NCI-H1417 (cell line): ENCODE data around the gene FOXN1.

Experiments used
- DNase-seq, 3 experiments: peaks; one replicate each; lab custom pipeline; 2025; lab: John Stamatoyannopoulos, UW

FOXN1 gene

DNA sequence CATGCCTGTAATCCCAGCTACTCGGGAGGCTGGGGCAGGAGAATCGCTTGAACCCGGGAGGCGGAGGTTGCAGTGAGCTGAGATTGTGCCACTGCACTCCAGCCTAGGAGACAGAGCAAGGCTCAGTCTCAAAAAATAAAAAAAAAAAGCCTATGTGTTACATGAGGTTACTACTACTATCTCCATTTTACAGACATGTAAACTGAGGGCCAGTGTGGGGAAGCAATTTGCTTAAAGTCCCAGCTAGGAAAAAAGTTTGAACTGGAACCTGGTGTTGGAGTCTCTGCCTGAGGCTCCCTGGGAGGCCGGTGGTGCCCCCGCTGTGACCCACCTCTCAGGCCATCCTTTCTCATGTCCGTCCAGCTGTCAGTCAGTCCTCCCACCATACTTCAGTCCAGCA, 28.2 kb upstream of the FOXN1 start:
- DNase-seq: no peak

DNA sequence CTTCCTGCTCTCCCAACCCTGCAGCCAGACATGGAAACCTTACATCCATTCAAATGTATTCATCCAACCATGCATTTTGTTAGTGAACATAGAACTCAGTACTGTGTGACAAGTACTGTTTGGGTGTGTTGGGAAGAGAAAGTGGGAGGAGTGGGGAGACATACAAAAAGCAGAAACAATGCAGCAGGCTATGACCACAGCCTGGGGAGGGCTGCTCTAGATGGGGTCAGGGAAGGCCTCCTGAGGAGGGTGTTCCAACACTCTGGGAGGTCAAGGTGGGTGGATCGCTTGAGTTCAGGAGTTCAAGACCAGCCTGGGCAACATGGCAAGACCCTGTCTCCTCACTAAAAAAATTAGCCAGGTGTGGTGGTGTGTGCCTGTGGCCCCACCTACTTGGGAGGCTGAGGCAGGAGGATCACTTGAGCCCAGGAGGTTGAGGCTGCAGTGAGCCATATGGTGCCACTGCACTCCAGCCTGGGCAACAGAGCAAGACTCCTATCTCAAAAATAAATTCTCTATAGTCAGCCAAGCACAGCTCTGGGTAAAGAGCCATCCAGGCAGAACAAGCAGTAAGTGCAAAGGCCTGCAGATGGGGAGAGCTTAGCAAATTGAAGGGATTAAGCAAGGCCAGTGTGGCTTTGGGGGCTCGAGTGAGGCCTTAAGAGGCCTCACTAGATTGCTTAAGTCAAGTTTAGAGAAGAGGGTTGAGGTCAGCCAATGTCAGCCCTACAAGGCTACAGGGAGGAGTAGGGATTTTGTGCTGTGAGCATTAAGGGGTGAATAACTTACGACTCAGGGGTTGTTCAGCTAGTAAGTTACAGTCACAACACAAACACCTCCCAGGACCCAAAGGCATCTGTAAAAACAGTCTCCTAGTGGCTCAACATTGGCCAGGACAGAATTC, 27.2 kb upstream of the FOXN1 start:
- no peak for DNase-seq

- no peak for DNase-seq
Observed at GRCh38 chr17:28480278-28480677, 25.9 kb upstream of the FOXN1 start.

DNA sequence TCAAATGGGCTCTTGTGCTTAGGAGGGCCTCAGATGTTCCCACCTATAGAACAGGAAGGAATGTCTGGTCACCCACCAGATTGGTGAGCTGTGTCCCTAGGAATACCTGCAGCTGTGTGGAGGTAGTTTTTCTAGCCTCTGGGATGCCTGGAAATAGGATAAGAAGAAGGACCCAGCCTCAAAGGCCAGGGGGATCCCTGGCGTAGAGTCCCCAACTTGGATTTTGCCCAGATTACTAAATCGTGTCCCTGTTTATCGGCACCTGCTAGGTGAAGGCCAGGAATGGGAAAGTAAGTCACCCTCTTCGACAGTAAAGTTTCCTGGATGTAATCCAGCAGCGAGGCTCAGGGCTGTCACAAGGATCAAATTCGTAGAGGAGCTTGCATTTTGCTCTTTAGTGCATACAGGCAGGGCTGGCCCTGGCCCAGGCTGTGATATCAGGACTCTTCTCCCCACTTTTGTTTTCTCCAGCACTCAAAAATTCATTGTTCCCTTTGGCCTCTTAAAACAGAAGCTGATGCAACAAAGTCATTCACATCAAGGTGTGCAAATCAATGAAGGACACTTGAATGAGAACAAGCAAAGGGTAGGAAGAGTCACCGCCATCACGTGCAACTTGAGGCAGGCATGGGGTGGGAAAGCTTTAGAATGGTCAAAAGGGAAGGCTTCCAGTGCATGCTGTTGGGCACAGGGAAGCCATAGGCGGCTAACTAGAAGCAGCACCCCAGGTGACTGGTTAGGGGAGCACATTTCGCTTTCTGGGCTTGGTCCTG, 25.2 kb upstream of the FOXN1 start:
- peak in 1 of 3 experiments; percentile 74 for DNase-seq

DNA sequence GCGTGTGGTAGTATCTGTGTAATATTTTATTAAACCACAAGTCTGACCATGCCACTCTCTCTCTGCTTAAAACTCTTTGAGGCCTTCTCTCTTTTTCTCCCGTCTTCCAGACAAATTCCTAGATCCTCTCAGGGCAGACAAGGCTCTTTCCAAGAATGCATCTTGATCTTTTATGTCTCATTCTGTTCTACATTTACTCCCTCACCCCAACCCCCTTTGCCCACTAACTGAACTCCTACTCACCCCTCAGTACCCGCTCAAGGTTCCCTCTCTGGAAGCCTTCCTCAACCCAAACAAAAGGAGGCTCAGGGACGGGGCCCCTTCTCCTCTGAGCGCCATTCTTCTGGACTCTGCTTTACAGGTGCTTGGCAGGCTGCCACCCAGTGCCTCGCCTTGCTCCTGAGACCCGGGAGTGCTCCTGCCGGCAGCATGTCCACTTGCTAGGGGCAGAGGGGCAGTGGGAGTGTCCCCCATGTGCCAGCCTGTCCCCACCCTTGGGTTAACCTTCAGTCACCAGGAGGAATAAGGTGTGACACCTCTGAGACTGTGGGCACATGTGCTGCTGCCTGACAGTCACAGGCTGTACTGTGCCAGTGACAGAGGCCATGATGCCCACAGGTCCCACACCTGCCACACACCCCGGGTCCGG, 23.5 kb upstream of the FOXN1 start:
- DNase-seq: no peak

DNA sequence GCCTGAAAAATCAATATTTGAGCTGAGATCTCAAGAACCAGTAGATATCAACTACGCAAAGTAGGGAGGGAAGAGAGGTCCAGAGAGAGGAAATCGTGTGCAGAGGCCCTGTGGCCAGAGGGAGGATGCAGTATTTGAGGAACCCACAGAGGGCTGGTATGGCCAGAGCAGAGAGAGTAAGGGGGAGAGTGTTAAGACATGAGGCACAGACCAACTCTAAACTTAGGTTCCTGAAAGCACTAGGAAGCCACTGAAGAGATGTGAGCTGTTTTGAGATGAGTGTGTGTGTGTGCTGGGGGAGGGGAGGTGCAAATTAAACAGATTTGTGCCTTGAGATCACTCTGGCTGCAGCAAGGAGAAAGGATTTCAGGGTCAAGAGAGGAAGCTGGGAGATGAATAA, 21.9 kb upstream of the FOXN1 start:
- DNase-seq: no peak

DNA sequence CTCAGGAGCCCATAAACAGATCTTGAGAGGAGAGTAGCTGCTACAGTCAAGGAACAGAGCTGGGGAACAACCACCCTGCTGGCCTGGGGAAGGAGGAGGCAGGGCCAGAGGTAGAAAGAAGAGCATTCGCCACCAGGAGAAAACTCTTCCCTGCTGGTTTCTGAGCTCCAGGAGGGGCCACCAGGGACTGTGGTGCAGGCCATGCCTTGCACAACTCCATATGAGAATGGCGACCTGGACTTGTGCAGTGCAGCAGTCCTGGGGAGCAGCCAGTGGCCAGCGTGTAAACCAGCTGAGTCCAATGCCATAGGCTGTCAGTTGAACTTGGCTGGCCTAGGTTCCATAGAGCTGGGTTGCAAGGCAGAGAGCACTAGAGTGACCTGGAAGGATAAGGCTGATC, 21.1 kb upstream of the FOXN1 start:
- DNase-seq: no peak

DNA sequence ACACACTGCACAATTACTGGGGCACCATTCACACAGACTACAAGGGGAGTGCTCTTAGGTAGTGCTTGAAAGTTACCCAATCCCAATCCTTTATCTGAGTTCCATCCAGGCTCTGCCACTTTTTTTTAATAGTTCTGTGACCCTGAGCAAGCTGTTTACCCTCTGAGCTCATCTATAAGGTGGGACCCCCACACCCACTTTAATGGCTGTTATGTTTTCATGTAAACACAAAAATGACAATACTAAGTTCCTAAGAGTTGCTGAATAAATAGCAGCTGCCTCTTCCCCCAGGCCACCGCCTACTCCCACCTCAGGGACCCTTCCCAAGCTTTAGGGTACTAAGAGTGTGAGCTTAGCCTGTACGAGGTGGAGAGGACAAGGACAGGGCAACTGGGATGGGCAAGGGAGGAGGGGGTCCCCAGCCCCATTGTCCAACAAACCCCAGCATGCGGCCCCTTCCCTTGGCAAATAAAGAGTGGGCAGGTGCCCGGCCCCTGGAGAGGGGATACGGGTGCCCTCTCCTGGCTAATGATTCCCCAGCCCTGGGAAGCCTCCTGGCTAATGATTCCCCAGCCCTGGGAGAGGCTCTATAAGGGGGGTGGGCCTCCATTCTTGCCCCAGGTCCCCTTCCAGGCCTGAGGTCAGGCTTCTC, 18.1 kb upstream of the FOXN1 start:
- peak in 1 of 3 experiments; percentile 22 for DNase-seq

DNA sequence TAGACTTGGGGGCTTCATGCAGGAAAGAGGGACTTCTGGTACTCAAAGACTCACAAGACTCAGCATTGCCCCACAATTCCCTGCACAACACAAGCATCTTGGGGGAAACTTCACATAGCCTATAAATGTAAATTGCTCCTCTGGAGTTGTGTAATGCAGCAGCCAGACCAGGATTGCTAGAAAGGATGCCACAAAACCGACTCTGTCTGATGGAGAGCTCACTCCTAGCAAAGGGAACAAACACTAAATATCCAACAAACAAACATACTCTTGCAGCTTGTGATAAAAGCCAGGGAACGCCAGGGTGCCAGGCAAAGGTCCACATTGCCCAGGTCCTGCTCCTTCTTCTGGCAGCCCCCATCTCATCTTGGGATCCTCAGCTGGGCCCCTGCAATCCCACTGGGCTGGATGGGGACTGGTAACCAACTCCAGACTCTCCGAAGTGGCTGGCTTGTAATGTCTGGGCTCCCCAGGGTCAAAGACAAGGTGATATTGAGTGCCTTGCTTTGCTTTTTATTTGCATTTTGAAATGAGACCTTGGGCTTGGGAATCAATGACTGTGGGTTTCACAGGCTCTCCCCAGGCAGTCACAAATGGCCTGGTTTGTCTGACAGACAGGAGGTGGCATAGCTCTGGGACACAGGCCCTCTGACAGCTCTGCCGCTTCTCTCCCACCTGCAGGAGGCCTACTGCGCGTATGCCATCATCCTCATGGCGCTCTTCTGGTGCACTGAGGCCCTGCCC, 17.4 kb upstream of the FOXN1 start:
- DNase-seq: no peak

- no peak for DNase-seq
Observed at GRCh38 chr17:28491286-28491685, 14.9 kb upstream of the FOXN1 start.

DNA sequence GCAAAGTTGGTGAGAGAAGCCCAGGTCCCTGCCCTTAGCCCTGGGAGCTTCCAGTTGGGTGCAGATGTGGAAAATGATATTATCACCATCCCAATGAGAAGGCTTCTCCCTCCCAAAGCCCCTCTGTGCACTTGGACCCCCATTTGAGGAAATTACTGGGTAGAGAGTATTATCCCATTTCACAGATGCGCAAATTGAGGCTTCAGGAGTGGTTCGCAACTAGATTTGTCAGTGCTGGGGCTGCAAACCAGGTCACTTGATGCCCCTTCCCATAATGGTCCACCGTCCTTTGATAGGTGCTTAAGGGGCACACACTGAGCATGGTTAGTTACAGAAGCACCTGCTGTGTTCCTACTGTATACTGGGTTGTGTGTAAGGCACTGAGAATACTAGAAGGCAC, 14.3 kb upstream of the FOXN1 start:
- DNase-seq: no peak

DNA sequence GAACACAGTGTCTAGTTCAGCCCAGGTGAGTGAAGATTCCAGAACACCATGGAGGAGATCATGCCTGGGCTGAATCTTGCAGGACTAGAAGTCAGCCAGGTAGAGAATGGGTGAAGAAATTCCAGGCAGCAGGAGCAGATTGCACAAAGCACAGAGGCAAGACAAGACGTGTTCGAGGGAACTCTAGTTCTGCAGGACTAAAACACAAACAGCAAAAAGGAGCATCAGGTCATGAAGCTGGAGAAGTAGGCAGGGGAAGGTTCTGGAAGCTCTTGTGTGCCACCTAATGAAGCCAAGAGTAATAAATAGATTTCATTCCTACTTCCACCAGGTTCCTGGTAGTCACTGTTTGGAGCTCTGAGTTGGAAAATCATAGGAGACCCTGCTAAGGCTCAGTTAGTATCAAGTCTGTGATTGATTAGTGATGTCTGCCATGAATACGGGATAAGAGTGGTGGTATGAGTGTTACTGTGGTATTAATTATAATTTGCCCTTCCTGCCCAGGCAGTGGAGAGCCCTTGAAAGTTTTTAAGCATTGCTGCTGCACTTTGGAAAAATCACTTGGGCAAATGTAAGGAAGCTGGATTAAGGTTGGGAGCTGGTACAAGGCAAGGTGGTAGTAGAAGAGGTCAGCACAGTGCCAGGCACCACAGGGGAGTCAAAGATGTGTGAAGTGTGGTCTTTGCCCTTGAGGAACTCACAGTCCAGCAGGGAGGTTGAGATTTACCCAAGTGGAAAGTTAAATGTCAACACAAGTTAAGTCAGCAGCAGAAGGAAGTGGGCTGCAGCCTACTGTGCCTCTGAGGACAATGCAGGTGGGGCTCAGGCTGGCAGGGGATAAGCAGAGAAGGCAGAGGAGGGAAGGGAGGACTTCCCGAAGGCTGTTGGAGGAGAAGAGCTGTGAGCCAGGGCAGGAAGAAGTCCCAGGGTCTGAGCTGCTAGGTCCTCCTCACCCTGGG, 13.5 kb upstream of the FOXN1 start:
- DNase-seq: peak in 1 of 3 experiments; percentile 14

- DNase-seq: no peak
Observed at GRCh38 chr17:28493460-28493859, 12.7 kb upstream of the FOXN1 start.

- peak; percentile 73 to 84 (median 80) for DNase-seq
Observed at GRCh38 chr17:28494445-28495188, 11.5 kb upstream of the FOXN1 start.

DNA sequence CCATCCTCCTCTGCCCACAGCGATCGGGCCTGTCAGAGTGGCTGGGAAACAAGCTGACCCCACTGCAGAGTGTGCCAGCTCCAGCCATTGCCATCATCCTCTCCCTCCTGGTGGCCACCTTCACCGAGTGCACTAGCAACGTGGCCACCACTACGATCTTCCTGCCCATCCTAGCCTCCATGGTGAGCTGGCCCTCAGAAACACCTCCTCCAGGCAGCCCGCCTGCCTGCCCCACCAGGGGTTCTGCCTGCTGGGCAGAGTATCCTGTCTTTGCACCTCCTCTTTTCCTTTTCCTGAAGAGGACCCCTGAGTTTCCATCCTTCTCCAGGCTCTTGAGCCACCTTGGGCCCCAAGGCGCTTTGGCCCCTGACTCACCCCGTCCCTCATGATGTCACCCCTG, 10.5 kb upstream of the FOXN1 start:
- DNase-seq: no peak

- DNase-seq: peak in 2 of 3 experiments; percentile 42 to 63
Observed at GRCh38 chr17:28497931-28498330, 8.2 kb upstream of the FOXN1 start.

- no peak for DNase-seq
Observed at GRCh38 chr17:28498652-28499363, 7.3 kb upstream of the FOXN1 start.

DNA sequence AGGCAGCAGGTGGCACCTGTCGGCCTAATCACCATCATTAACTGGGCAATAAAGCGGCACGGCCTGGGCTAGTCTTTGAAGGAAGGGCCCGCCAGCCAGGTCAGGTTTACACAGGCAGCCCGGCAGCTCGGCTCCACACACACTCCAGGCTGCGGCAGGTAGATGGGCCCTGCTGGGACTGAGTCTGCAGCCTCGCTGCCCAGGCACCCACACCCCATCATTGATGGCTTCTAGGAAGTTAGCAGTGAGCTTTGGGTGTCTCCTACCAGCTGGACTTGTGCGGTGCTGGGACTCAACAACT, 6.8 kb upstream of the FOXN1 start:
- DNase-seq: peak in 2 of 3 experiments; percentile 63 to 88
